ENCODE measurements around the gene RCOR1. TPM values are rescaled to one million over a fixed set of nuclear protein-coding genes. Genes with fewer than 3 reads are reported as not detected.

RCOR1 gene
- total and polyA plus RNA-seq, 10 donors: 3.7 to 30.6 (median 21.1) TPM

GRCh38 chr14:102554821-102555819 lies 37.3 kb upstream of the RCOR1 start:
- DNase-seq: peak; percentile 91
- Histone ChIP-seq H3K9me3 (no peaks in the 10 kb centered on the region), H3K4me3 (peak overlapping the region; percentile 63 to 95 (median 77)), H3K36me3 (no peaks in the 10 kb centered on the region), H3K27ac (peak overlapping the region in 7 of 8 donors; percentile 61 to 88 (median 81)), H3K27me3 (replicated peaks in 1 of 7) (peaks cover 0 to 6% (median 0%) of the 10 kb centered on the region in 7 donors), H3K4me1 (peaks cover 0 to 27% (median 12%) of the 10 kb centered on the region in 6 donors)
- TF ChIP-seq POLR2AphosphoS5 (IDR thresholded peaks at IDR 0.05) (peak in 2 of 3 donors; percentile 36 to 66), POLR2A (IDR thresholded peaks at IDR 0.05) (no peak), CTCF (IDR thresholded peaks at IDR 0.05 in 8 of 11, conservative IDR thresholded peaks at IDR 0.05 in 3 of 11) (peak in 1 of 11 experiments; percentile 14)
- WGBS, 5 donors: 5 to 26% (median 7%) methylated on average over 23 to 94 of the region's 94 CpGs
- intact Hi-C loops (cut with DNase I; ENCODE audit: low total_unique reads): no loop called here

- WGBS, 5 donors: 93 to 95% (median 94%) methylated on average over 7 to 14 of the region's 14 CpGs
These were observed 36.3 kb upstream of the RCOR1 start for GRCh38 chr14:102556098-102556677.

GRCh38 chr14:102557434-102558226 lies 34.8 kb upstream of the RCOR1 start:
- H3K4me1 ChIP-seq: peaks cover 0 to 38% (median 17%) of the 10 kb centered on the region in 6 donors
- H3K27ac ChIP-seq: no peak overlapping the region
- intact Hi-C loops (cut with DNase I; ENCODE audit: low total_unique reads): no loop called here
- H3K9me3 ChIP-seq: no peaks in the 10 kb centered on the region
- 80 to 94% (median 89%) methylated on average over 9 to 12 of the region's 12 CpGs for WGBS, 5 donors
- DNase-seq: no peak
- no peaks in the 10 kb centered on the region for H3K27me3 ChIP-seq (replicated peaks in 1 of 7)
- TF ChIP-seq CTCF (IDR thresholded peaks at IDR 0.05 in 8 of 11, conservative IDR thresholded peaks at IDR 0.05 in 3 of 11) (no peak), POLR2AphosphoS5 (IDR thresholded peaks at IDR 0.05) (no peak), POLR2A (IDR thresholded peaks at IDR 0.05) (no peak)
- no peaks in the 10 kb centered on the region for H3K36me3 ChIP-seq
- no peak overlapping the region for H3K4me3 ChIP-seq

More at GRCh38 chr14:102556098-102556677, 36.3 kb upstream of the RCOR1 start:
- TF ChIP-seq POLR2AphosphoS5 (IDR thresholded peaks at IDR 0.05) (no peak), CTCF (IDR thresholded peaks at IDR 0.05 in 8 of 11, conservative IDR thresholded peaks at IDR 0.05 in 3 of 11) (no peak), POLR2A (IDR thresholded peaks at IDR 0.05) (no peak)
- H3K9me3 ChIP-seq: no peaks in the 10 kb centered on the region
- H3K4me1 ChIP-seq: peaks cover 0 to 37% (median 17%) of the 10 kb centered on the region in 6 donors
- no peaks in the 10 kb centered on the region for H3K27me3 ChIP-seq (replicated peaks in 1 of 7)
- H3K4me3 ChIP-seq: peak overlapping the region in 1 of 8 donors; percentile 77
- no peaks in the 10 kb centered on the region for H3K36me3 ChIP-seq
- intact Hi-C loops (cut with DNase I; ENCODE audit: low total_unique reads): no loop called here
- no peak overlapping the region for H3K27ac ChIP-seq
- no peak for DNase-seq
